Stomach (tissue), 9 donors: Measurements from ENCODE around the gene PPM1L. TPM values are rescaled to one million over a fixed set of nuclear protein-coding genes. Genes with fewer than 3 reads are reported as not detected.

Experiments
- DNase-seq, 2 donors: peaks; one replicate each; pipeline versions ENCODE4 v3.0.0 to v3.0.0-alpha.2; 2013 to 2019
- H3K27ac ChIP-seq, 5 donors: fragments of 200-600 bp in 4 of 5; sonication (generic) in 4 of 5; one replicate each; pipeline ENCODE4 v1.5.1; 2013 to 2019; ENCODE audit warnings: mild to moderate bottlenecking in 1 of 5, moderate library complexity in 1 of 5
- H3K27me3 ChIP-seq, 3 donors: fragments of 200-600 bp; sonication (generic); one replicate each; pipeline ENCODE4 v1.5.1; 2017 to 2019; ENCODE audit warnings: mixed run types in 1 of 3
- H3K36me3 ChIP-seq, 4 donors: fragments of 200-600 bp; sonication (generic); 1 replicate in 3 of 4; 2 replicates in 1 of 4; pipeline ENCODE4 v1.5.1; 2016 to 2019
- H3K4me1 ChIP-seq, 4 donors: fragments of 200-600 bp; sonication (generic); one replicate each; pipeline ENCODE4 v1.5.1; 2016 to 2019
- H3K4me3 ChIP-seq, 4 donors: fragments of 200-600 bp; sonication (generic) in 3 of 4; one replicate each; pipeline ENCODE4 v1.5.1; 2016 to 2019; ENCODE audit warnings: mild to moderate bottlenecking in 1 of 4
- H3K9me3 ChIP-seq, 4 donors: fragments of 200-600 bp; sonication (generic); one replicate each; pipeline ENCODE4 v1.5.1; 2016 to 2019
- EP300 ChIP-seq: sonication (generic); formaldehyde crosslinking; IDR thresholded peaks from one replicate; pipeline ENCODE4 v1.6.1; 2017; ENCODE audit warnings: antibody characterized with exemption
- POLR2A ChIP-seq, 4 donors: fragments of 450-650 bp; IDR thresholded peaks; one replicate each; pipeline ENCODE4 v1.6.1; 2016; ENCODE audit warnings: antibody characterized with exemption in 4 of 4, control low read depth in 2 of 4, mild to moderate bottlenecking in 1 of 4, moderate library complexity in 1 of 4
- POLR2AphosphoS5 ChIP-seq, 3 donors: sonication (generic); formaldehyde crosslinking; IDR thresholded peaks; one replicate each; pipeline ENCODE4 v1.6.1; 2016; ENCODE audit warnings: antibody characterized with exemption in 3 of 3
- WGBS, 5 donors: extraction: QIAGEN DNeasy Blood & Tissue Kit in 3 of 5; methylation state at CpG; one replicate each; pipeline versions ENCODE4 v1.1.5 to v1.1.7; 2013 to 2018; 5-methylcytosine and 5-hydroxymethylcytosine counted together
- intact Hi-C: fragments of 100-400 bp; cut with DNase I; formaldehyde crosslinking; loops from one replicate; pipeline ENCODE4 v1.15.1; 2023; ENCODE audit warnings: low total_unique reads
- polyA plus RNA-seq, 3 donors: library from polyadenylated mRNA; stranded (reverse); fragments of 200-250 nt; gene quantifications; one replicate each; pipeline ENCODE4 v1.2.3, GENCODE V29; 2013
- total RNA-seq, 5 donors: library from RNA; depleted of rRNA; stranded (reverse); fragments of >200 nt; gene quantifications; one replicate each; pipeline versions ENCODE4 v1.1.0 to v1.2.3, GENCODE V29; 2014 to 2016
- TF ChIP-seq, protein P1 (sequence below), 7 experiments: fragments of 450-650 bp in 4 of 7; fragments of 200-600 bp in 3 of 7; sonication (generic) in 3 of 7; IDR thresholded peaks; one replicate each; pipeline ENCODE4 v1.5.1; 2016 to 2019; ENCODE audit warnings: antibody characterized with exemption in 7 of 7, control low read depth in 2 of 7, mild to moderate bottlenecking in 1 of 7
- donor health status: healthy with polysubstance abuse.
- donor health status: Bipolar disorder and iron deficiency.
- donor health status: healthy.

PPM1L gene
- total and polyA plus RNA-seq, 8 donors = 0.61 to 45.1 (median 15.2) TPM

- Histone ChIP-seq H3K27ac (no peak overlapping the region), H3K27me3 (no peaks in the 10 kb centered on the region), H3K9me3 (peaks cover 0 to 38% (median 28%) of the 10 kb centered on the region in 4 donors), H3K4me3 (no peak overlapping the region), H3K4me1 (no peaks in the 10 kb centered on the region), H3K36me3 (no peaks in the 10 kb centered on the region)
- intact Hi-C loops = no loop called here
- WGBS, 5 donors = 41 to 58% (median 54%) methylated on average over 2 of the region's 2 CpGs
- TF ChIP-seq POLR2AphosphoS5 (IDR thresholded peaks at IDR 0.05) = no peak
- TF ChIP-seq, protein P1, sequence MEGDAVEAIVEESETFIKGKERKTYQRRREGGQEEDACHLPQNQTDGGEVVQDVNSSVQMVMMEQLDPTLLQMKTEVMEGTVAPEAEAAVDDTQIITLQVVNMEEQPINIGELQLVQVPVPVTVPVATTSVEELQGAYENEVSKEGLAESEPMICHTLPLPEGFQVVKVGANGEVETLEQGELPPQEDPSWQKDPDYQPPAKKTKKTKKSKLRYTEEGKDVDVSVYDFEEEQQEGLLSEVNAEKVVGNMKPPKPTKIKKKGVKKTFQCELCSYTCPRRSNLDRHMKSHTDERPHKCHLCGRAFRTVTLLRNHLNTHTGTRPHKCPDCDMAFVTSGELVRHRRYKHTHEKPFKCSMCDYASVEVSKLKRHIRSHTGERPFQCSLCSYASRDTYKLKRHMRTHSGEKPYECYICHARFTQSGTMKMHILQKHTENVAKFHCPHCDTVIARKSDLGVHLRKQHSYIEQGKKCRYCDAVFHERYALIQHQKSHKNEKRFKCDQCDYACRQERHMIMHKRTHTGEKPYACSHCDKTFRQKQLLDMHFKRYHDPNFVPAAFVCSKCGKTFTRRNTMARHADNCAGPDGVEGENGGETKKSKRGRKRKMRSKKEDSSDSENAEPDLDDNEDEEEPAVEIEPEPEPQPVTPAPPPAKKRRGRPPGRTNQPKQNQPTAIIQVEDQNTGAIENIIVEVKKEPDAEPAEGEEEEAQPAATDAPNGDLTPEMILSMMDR (IDR thresholded peaks at IDR 0.05) = no peak
- TF ChIP-seq POLR2A (IDR thresholded peaks at IDR 0.05) = no peak
- TF ChIP-seq EP300 = no peak
- DNase-seq = no peak
Observed at GRCh38 chr3:161126495-161126894, 370.5 kb downstream of the PPM1L start.

Other genes with a start within 250 kb of the PPM1L start
- gene KPNA4, start 190.7 kb upstream of the PPM1L start, total RNA-seq = 10 to 100 TPM in 4 of 5 donors, 1 to 10 TPM in 1; 3.8 to 41.7 (median 23.2) TPM
- 10 to 100 TPM; 10.8 to 13.3 (median 11.3) TPM for gene KPNA4, start 190.7 kb upstream of the PPM1L start, polyA plus RNA-seq
- gene ARL14, start 79.1 kb upstream of the PPM1L start, total RNA-seq = 10 to 100 TPM in 4 of 5 donors, 1 to 10 TPM in 1; 8.5 to 61.5 (median 19.4) TPM
- gene ARL14, start 79.1 kb upstream of the PPM1L start, polyA plus RNA-seq = 100 to 1,000 TPM in 1 of 3 donors, 10 to 100 TPM in 1, 1 to 10 TPM in 1; 4.3 to 181 (median 27.4) TPM